Progenitor cell of endocrine pancreas (in vitro differentiated cells): ENCODE measurements around the gene TMEM178B. TPM values are rescaled to one million over a fixed set of nuclear protein-coding genes. Genes with fewer than 3 reads are reported as not detected.
"Not testable (repeated sequence)": the region's sequence is repeated elsewhere in the genome, so short reads cannot be mapped to it uniquely, and the experiment has no call there.

Experiments used
- DNase-seq: peaks from one replicate; pipeline ENCODE4 v3.0.0; 2021; ENCODE audit warnings: low spot score; ENCODE audit not compliant: unreplicated experiment
- H3K27ac Mint-ChIP-seq: 2 replicates; pipeline ENCODE4 v1.8.0; 2021; ENCODE audit warnings: mild to moderate bottlenecking, moderate library complexity, mixed read lengths
- H3K27me3 Mint-ChIP-seq: 2 replicates; pipeline ENCODE4 v1.8.0; 2021; ENCODE audit warnings: mixed read lengths
- H3K36me3 Mint-ChIP-seq: 2 replicates; pipeline ENCODE4 v1.8.0; 2022; ENCODE audit warnings: mixed read lengths; ENCODE audit not compliant: insufficient read depth
- H3K4me1 Mint-ChIP-seq: 2 replicates; pipeline ENCODE4 v1.8.0; 2021; ENCODE audit warnings: low read depth, mixed read lengths
- H3K4me3 Mint-ChIP-seq: 2 replicates; pipeline ENCODE4 v1.8.0; 2021; ENCODE audit warnings: low read depth, mild to moderate bottlenecking, moderate library complexity, mixed read lengths
- H3K9me3 Mint-ChIP-seq: 2 replicates; pipeline ENCODE4 v1.8.0; 2021; ENCODE audit warnings: low read depth, mixed read lengths
- total RNA-seq: library from RNA; stranded (reverse); gene quantifications from 2 replicates; pipeline ENCODE4 v1.2.1, GENCODE V29; 2021
- TF ChIP-seq, protein P1 (sequence below): fragments of 200-600 bp; sonication (generic); IDR thresholded peaks from one replicate; pipeline ENCODE4 v1.5.0; 2021; ENCODE audit warnings: antibody characterized with exemption, mild to moderate bottlenecking; ENCODE audit not compliant: unreplicated experiment

Gene TMEM178B
- total RNA-seq, 1 donor from 2014 or later, result 2.8 TPM

GRCh38 chr7:141113131-141113530 is 39.3 kb downstream of the TMEM178B start:
- no peak overlapping the region for H3K4me3 Mint-ChIP-seq
- no peaks in the 10 kb centered on the region for H3K9me3 Mint-ChIP-seq
- DNase-seq, result no peak
- H3K36me3 Mint-ChIP-seq, result no peaks in the 10 kb centered on the region
- no peaks in the 10 kb centered on the region for H3K27me3 Mint-ChIP-seq
- H3K4me1 Mint-ChIP-seq, result peaks cover 2% of the 10 kb centered on the region
- H3K27ac Mint-ChIP-seq, result no peak overlapping the region
- TF ChIP-seq, protein P1, sequence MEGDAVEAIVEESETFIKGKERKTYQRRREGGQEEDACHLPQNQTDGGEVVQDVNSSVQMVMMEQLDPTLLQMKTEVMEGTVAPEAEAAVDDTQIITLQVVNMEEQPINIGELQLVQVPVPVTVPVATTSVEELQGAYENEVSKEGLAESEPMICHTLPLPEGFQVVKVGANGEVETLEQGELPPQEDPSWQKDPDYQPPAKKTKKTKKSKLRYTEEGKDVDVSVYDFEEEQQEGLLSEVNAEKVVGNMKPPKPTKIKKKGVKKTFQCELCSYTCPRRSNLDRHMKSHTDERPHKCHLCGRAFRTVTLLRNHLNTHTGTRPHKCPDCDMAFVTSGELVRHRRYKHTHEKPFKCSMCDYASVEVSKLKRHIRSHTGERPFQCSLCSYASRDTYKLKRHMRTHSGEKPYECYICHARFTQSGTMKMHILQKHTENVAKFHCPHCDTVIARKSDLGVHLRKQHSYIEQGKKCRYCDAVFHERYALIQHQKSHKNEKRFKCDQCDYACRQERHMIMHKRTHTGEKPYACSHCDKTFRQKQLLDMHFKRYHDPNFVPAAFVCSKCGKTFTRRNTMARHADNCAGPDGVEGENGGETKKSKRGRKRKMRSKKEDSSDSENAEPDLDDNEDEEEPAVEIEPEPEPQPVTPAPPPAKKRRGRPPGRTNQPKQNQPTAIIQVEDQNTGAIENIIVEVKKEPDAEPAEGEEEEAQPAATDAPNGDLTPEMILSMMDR, result no peak

- Mint-ChIP-seq H3K4me3 (no peak overlapping the region), H3K27me3 (no peaks in the 10 kb centered on the region), H3K36me3 (no peaks in the 10 kb centered on the region), H3K9me3 (no peaks in the 10 kb centered on the region), H3K4me1 (peaks cover 2% of the 10 kb centered on the region), H3K27ac (no peak overlapping the region)
- no peak for DNase-seq
- TF ChIP-seq, protein P1, result no peak
Observed at GRCh38 chr7:141114029-141114664, 40.3 kb downstream of the TMEM178B start.

- no peaks in the 10 kb centered on the region for H3K9me3 Mint-ChIP-seq
Observed at GRCh38 chr7:141115965-141116364, 42.1 kb downstream of the TMEM178B start.

GRCh38 chr7:141116661-141117060 is 42.8 kb downstream of the TMEM178B start:
- H3K4me1 Mint-ChIP-seq, DNase-seq, H3K4me3 Mint-ChIP-seq, H3K9me3 Mint-ChIP-seq, H3K36me3 Mint-ChIP-seq, H3K27me3 Mint-ChIP-seq, H3K27ac Mint-ChIP-seq: not testable (repeated sequence)

More at GRCh38 chr7:141115965-141116364, 42.1 kb downstream of the TMEM178B start:
- Mint-ChIP-seq H3K36me3 (no peaks in the 10 kb centered on the region), H3K27me3 (no peaks in the 10 kb centered on the region), H3K4me3 (no peak overlapping the region), H3K27ac (no peak overlapping the region), H3K4me1 (peaks cover 2% of the 10 kb centered on the region)
- DNase-seq, result no peak
- TF ChIP-seq, protein P1, result no peak

- peaks cover 7% of the 10 kb centered on the region for H3K4me1 Mint-ChIP-seq
- DNase-seq, result no peak
- TF ChIP-seq, protein P1, result no peak
- H3K27ac Mint-ChIP-seq, result no peak overlapping the region
- H3K9me3 Mint-ChIP-seq, result no peaks in the 10 kb centered on the region
- H3K4me3 Mint-ChIP-seq, result no peak overlapping the region
- peaks cover 2% of the 10 kb centered on the region for H3K27me3 Mint-ChIP-seq
- H3K36me3 Mint-ChIP-seq, result no peaks in the 10 kb centered on the region
Observed at GRCh38 chr7:141118767-141119166, 44.9 kb downstream of the TMEM178B start.

DNA sequence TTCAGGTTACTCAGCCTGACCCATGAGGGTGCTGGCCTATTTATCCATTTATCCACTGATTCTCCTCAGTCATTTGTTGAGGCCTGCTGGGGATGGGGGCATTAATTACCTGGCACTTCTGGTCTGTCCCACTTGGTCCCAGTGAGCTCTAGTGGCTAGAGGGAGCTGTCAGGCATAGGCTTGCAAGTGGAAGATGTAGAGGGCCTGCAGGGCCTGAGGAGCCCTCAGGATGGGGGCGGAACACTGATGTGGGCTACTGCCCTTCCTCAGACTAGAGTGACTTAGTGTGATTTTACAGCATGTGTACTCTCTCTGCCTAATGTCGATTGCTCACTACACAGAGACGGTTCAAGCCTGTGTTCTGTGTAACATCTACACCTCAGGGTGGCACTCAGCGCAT is 45.3 kb downstream of the TMEM178B start:
- H3K27ac Mint-ChIP-seq, result no peak overlapping the region
- no peaks in the 10 kb centered on the region for H3K36me3 Mint-ChIP-seq
- no peak overlapping the region for H3K4me3 Mint-ChIP-seq
- no peak for DNase-seq
- H3K27me3 Mint-ChIP-seq, result peaks cover 2% of the 10 kb centered on the region
- peaks cover 7% of the 10 kb centered on the region for H3K4me1 Mint-ChIP-seq
- H3K9me3 Mint-ChIP-seq, result no peaks in the 10 kb centered on the region
- TF ChIP-seq, protein P1, result no peak
